ENCODE results near the gene DPY19L1. TPM values are rescaled to one million over a fixed set of nuclear protein-coding genes. Genes with fewer than 3 reads are reported as not detected.
"Not testable (repeated sequence)": the region's sequence is repeated elsewhere in the genome, so short reads cannot be mapped to it uniquely, and the experiment has no call there.

Gene DPY19L1
- total and polyA plus RNA-seq, 2 donors, result 19.4 to 72.8 TPM

- H3K4me1 ChIP-seq (ENCODE audit: insufficient read depth); H3K27ac ChIP-seq (ENCODE audit: low read depth); H3K36me3 ChIP-seq (ENCODE audit: insufficient read depth); H3K4me3 ChIP-seq (ENCODE audit: low read depth, low read length); DNase-seq (ENCODE audit: extremely low spot score): not testable (repeated sequence)
- WGBS, result 88% methylated on average over 2 of the region's 2 CpGs
Observed at GRCh38 chr7:34947427-34947826, 89.9 kb downstream of the DPY19L1 start.

- Histone ChIP-seq H3K4me3 (ENCODE audit: low read depth, low read length) (no peak overlapping the region), H3K4me1 (ENCODE audit: insufficient read depth) (no peaks in the 10 kb centered on the region)
- 72% methylated on average over 4 of the region's 4 CpGs for WGBS
Observed at GRCh38 chr7:34946486-34946885, 90.8 kb downstream of the DPY19L1 start.

GRCh38 chr7:34945894-34946477 is 91.3 kb downstream of the DPY19L1 start:
- not testable (repeated sequence) for H3K36me3 ChIP-seq (ENCODE audit: insufficient read depth); H3K27ac ChIP-seq (ENCODE audit: low read depth); DNase-seq (ENCODE audit: extremely low spot score); H3K4me1 ChIP-seq (ENCODE audit: insufficient read depth); H3K4me3 ChIP-seq (ENCODE audit: low read depth, low read length)
- 43% methylated on average over 7 of the region's 7 CpGs for WGBS

More at GRCh38 chr7:34946486-34946885, 90.8 kb downstream of the DPY19L1 start:
- no peak overlapping the region for H3K27ac ChIP-seq (ENCODE audit: low read depth)
- no peak for DNase-seq (ENCODE audit: extremely low spot score)
- H3K36me3 ChIP-seq (ENCODE audit: insufficient read depth), result no peaks in the 10 kb centered on the region

GRCh38 chr7:34939175-34939574 is 98.1 kb downstream of the DPY19L1 start:
- 83% methylated on average over 6 of the region's 6 CpGs for WGBS
- DNase-seq (ENCODE audit: extremely low spot score), result no peak
- Histone ChIP-seq H3K27ac (ENCODE audit: low read depth) (no peak overlapping the region), H3K36me3 (ENCODE audit: insufficient read depth) (no peaks in the 10 kb centered on the region), H3K4me3 (ENCODE audit: low read depth, low read length) (no peak overlapping the region), H3K4me1 (ENCODE audit: insufficient read depth) (no peaks in the 10 kb centered on the region)

- not testable (repeated sequence) for H3K27ac ChIP-seq (ENCODE audit: low read depth); H3K4me1 ChIP-seq (ENCODE audit: insufficient read depth); DNase-seq (ENCODE audit: extremely low spot score); H3K36me3 ChIP-seq (ENCODE audit: insufficient read depth); H3K4me3 ChIP-seq (ENCODE audit: low read depth, low read length)
- WGBS, result 75% methylated on average over 2 of the region's 2 CpGs
Observed at GRCh38 chr7:34935735-34936165, 101.5 kb downstream of the DPY19L1 start.

- no peak overlapping the region for H3K27ac ChIP-seq (ENCODE audit: low read depth)
- DNase-seq (ENCODE audit: extremely low spot score), result no peak
- peaks cover 4% of the 10 kb centered on the region for H3K36me3 ChIP-seq (ENCODE audit: insufficient read depth)
- H3K4me3 ChIP-seq (ENCODE audit: low read depth, low read length), result no peak overlapping the region
- WGBS, result 100% methylated on average over 1 of the region's 1 CpG
- no peaks in the 10 kb centered on the region for H3K4me1 ChIP-seq (ENCODE audit: insufficient read depth)
Observed at GRCh38 chr7:34931739-34932138, 105.5 kb downstream of the DPY19L1 start.

GRCh38 chr7:34929783-34930182 is 107.5 kb downstream of the DPY19L1 start:
- not testable (repeated sequence) for DNase-seq (ENCODE audit: extremely low spot score); H3K4me1 ChIP-seq (ENCODE audit: insufficient read depth); H3K36me3 ChIP-seq (ENCODE audit: insufficient read depth); H3K4me3 ChIP-seq (ENCODE audit: low read depth, low read length); H3K27ac ChIP-seq (ENCODE audit: low read depth)
- whole genome bisulfite sequencing, result 83% methylated on average over 6 of the region's 6 CpGs

- Histone ChIP-seq H3K36me3 (ENCODE audit: insufficient read depth) (peaks cover 4% of the 10 kb centered on the region), H3K4me1 (ENCODE audit: insufficient read depth) (no peaks in the 10 kb centered on the region), H3K4me3 (ENCODE audit: low read depth, low read length) (no peak overlapping the region), H3K27ac (ENCODE audit: low read depth) (no peak overlapping the region)
- no peak for DNase-seq (ENCODE audit: extremely low spot score)
- 73% methylated on average over 1 of the region's 1 CpG for WGBS
Observed at GRCh38 chr7:34928560-34928959, 108.7 kb downstream of the DPY19L1 start.

- H3K36me3 ChIP-seq (ENCODE audit: insufficient read depth), result peaks cover 4% of the 10 kb centered on the region
- no peak overlapping the region for H3K4me3 ChIP-seq (ENCODE audit: low read depth, low read length)
- DNase-seq (ENCODE audit: extremely low spot score), result no peak
- 58% methylated on average over 5 of the region's 5 CpGs for WGBS
- H3K4me1 ChIP-seq (ENCODE audit: insufficient read depth), result no peaks in the 10 kb centered on the region
- H3K27ac ChIP-seq (ENCODE audit: low read depth), result no peak overlapping the region
Observed at GRCh38 chr7:34928052-34928451, 109.2 kb downstream of the DPY19L1 start.

- DNase-seq (ENCODE audit: extremely low spot score); H3K36me3 ChIP-seq (ENCODE audit: insufficient read depth); H3K4me1 ChIP-seq (ENCODE audit: insufficient read depth); H3K4me3 ChIP-seq (ENCODE audit: low read depth, low read length); H3K27ac ChIP-seq (ENCODE audit: low read depth): not testable (repeated sequence)
- 88% methylated on average over 4 of the region's 4 CpGs for WGBS
Observed at GRCh38 chr7:34920470-34920869, 116.8 kb downstream of the DPY19L1 start.

GRCh38 chr7:34919038-34919437 is 118.2 kb downstream of the DPY19L1 start:
- not testable (repeated sequence) for H3K4me3 ChIP-seq (ENCODE audit: low read depth, low read length); DNase-seq (ENCODE audit: extremely low spot score); H3K4me1 ChIP-seq (ENCODE audit: insufficient read depth); H3K36me3 ChIP-seq (ENCODE audit: insufficient read depth); H3K27ac ChIP-seq (ENCODE audit: low read depth)
- 68% methylated on average over 2 of the region's 2 CpGs for WGBS

- DNase-seq (ENCODE audit: extremely low spot score), result not testable (repeated sequence)
Observed at GRCh38 chr7:34918198-34918861, 119.0 kb downstream of the DPY19L1 start.

GRCh38 chr7:34917515-34917914 is 119.8 kb downstream of the DPY19L1 start:
- not testable (repeated sequence) for DNase-seq (ENCODE audit: extremely low spot score); H3K36me3 ChIP-seq (ENCODE audit: insufficient read depth); H3K4me1 ChIP-seq (ENCODE audit: insufficient read depth); H3K4me3 ChIP-seq (ENCODE audit: low read depth, low read length); H3K27ac ChIP-seq (ENCODE audit: low read depth)
- 72% methylated on average over 4 of the region's 4 CpGs for WGBS

More at GRCh38 chr7:34918198-34918861, 119.0 kb downstream of the DPY19L1 start:
- H3K27ac ChIP-seq (ENCODE audit: low read depth); H3K4me3 ChIP-seq (ENCODE audit: low read depth, low read length); H3K36me3 ChIP-seq (ENCODE audit: insufficient read depth); H3K4me1 ChIP-seq (ENCODE audit: insufficient read depth): not testable (repeated sequence)
- 19% methylated on average over 5 of the region's 6 CpGs for WGBS

- 98% methylated on average over 2 of the region's 2 CpGs for WGBS
- H3K4me1 ChIP-seq (ENCODE audit: insufficient read depth), result no peaks in the 10 kb centered on the region
- H3K4me3 ChIP-seq (ENCODE audit: low read depth, low read length), result no peak overlapping the region
- H3K27ac ChIP-seq (ENCODE audit: low read depth), result no peak overlapping the region
- no peaks in the 10 kb centered on the region for H3K36me3 ChIP-seq (ENCODE audit: insufficient read depth)
- no peak for DNase-seq (ENCODE audit: extremely low spot score)
Observed at GRCh38 chr7:34916267-34916666, 121.0 kb downstream of the DPY19L1 start.
